Stimulated activated CD4-positive, alpha-beta T cell treated with anti-CD3 and anti-CD28 coated beads, TNF-alpha, amount 100 ng/mL, for 24 hours (primary cell): ENCODE measurements around the gene LRRC55.
"Not testable (repeated sequence)": the region's sequence is repeated elsewhere in the genome, so short reads cannot be mapped to it uniquely, and the experiment has no call there.

ENCODE experiments used
- DNase-seq, 3 experiments: peaks; one replicate each; pipeline ENCODE4 v3.0.0-alpha.2; 2020; ENCODE audit warnings: low read depth in 3 of 3

LRRC55 gene

GRCh38 chr11:57161351-57161750, 20.4 kb upstream of the LRRC55 start:
- DNase-seq: no peak

DNA sequence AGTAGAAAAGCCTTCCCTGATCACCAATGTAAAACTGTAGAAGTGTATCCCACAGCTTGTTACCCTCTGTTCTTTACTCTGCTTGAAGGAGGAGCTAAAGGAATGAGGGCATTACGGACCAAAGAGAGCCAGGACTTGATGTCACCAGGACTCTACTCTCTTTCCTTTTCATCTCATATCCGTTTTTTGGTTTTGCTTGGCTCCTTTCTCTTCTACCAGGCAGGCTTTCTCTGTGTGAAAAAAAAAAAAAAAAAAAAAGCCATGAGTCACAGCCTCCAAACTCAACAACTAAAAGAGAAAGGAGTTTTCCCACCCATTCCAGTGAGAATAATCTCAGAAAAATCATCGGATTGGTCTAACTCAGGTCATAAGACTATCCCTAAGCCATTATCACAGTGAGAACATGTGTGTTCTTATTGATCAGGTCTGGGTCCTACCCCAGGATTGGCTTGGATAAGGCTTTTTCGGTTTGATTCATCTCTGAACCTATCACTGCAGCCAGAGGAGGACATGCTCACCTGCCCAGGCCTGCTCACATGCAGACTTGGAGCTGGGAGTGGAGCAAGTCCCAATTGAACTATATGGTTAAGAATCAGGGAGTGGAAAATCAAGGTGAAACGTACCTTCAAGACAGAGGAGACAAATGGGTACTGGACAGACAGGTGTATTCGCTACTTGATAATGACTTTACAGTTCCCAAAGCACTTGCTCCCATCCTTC, 19.4 kb upstream of the LRRC55 start:
- DNase-seq: no peak

GRCh38 chr11:57163160-57163868, 18.4 kb upstream of the LRRC55 start:
- no peak for DNase-seq

GRCh38 chr11:57164317-57164716, 17.4 kb upstream of the LRRC55 start:
- no peak for DNase-seq

DNA sequence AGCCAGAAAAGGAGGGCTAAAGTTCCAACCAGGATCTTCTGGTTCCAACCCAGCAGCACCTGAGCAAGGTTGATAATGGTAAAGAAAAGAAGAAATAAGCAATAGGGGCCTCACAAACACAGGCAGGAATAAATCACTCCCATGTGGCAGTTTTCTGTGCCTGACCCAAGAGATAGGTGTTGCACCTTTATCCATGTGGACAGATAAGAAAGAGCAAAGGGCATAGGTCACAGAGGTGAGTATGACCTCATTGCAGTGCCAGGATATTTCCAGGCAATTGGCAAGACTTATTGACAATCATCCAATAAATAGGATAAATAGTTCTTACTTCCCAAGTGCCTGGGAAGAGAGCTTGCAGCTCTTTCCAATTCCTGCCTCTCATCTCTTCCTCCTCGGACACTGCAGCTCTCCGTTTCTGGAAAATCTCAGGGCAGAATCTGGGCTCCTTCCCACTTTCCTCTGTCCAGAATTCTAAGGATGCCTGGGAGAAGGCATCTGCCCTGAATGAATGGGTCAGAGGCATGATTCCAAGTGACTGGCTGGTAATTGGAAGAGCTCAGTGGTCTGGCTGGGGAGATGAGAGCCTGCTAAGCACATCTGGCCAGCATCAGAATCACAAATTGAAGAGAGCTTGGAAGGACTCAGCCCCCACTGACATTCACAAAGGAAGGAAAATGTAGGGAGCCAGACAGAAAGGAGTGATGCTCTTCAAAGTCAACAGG, 14.5 kb upstream of the LRRC55 start:
- DNase-seq: no peak

- not testable (repeated sequence) for DNase-seq
Measured at GRCh38 chr11:57169732-57170313, 11.9 kb upstream of the LRRC55 start.

DNA sequence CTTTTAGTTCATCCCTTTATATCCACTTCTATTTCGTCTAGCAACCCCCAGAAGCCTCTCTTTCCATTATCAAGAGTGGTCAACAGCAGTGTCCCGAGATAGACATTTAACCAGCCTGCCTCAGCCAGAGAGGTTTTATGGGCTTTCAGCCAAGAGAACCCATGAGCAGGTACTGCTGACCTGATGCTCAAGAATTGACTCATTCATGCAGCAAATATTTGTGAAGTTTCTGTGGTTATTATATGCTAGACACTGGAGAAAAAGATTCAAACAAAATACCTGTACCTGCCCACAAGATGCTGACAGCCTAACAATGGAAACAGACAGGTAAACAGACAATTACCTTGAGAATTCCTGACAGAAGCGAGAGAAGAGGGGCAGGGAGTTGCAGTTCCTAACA, 9.7 kb upstream of the LRRC55 start:
- DNase-seq: no peak

GRCh38 chr11:57174656-57175055, 7.1 kb upstream of the LRRC55 start:
- DNase-seq: no peak

DNA sequence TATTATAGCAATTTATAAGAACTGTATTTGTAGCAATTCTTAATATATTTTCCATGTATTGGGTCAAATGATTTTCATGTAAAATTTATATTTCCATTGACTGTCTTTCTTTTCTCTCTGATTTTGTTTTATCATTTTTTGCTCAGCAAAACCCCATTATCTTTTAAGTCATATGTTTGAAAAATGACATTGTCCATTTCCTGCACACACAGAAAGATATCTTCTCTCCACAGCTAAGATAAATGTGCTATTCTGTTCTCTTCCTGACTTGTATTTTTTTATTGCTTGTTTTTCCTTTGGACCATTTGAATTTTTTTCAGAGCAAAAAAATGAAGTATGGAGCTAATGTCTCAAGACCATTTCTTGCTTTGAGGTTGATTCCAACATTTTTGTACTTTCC, 6.3 kb upstream of the LRRC55 start:
- DNase-seq: no peak

DNA sequence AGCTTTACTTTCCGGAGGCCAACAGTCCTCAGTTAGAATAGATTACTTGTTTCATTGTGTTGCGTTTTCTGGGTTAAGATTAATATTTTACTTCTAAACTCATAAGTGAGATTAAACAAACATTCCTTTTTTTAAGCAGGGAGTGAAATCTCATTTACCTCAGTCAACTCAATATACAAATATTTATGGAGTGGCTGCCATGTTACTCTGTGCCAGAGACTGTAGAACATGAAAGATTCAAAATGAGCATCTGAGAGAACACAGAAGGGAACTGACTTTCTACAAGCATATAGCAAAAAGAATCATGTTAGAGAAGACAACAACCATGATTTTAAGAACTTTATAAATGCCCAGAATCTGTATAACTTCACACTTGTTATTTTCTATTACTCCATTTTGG, 3.4 kb upstream of the LRRC55 start:
- DNase-seq: no peak

DNA sequence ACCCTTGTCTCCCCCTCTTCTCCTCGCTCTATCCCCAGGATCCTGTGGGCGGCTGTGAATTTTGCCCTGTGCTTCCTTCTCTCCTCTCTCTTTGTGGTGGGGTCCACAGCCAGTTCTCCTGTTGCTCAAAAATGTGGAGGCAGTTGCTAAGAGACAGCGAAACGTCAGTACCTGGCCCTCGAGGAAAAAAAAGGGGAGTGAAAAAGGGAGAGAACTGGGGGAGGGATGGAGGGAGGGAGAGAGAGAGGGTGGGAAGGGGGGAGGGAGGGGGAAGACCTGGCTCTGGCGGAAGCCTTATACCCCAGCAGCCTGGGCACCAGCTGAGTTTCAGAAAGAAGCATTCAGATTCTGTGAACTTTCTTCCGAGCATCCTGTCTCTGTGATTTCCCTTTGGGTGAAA, 2.1 kb upstream of the LRRC55 start:
- no peak for DNase-seq

DNA sequence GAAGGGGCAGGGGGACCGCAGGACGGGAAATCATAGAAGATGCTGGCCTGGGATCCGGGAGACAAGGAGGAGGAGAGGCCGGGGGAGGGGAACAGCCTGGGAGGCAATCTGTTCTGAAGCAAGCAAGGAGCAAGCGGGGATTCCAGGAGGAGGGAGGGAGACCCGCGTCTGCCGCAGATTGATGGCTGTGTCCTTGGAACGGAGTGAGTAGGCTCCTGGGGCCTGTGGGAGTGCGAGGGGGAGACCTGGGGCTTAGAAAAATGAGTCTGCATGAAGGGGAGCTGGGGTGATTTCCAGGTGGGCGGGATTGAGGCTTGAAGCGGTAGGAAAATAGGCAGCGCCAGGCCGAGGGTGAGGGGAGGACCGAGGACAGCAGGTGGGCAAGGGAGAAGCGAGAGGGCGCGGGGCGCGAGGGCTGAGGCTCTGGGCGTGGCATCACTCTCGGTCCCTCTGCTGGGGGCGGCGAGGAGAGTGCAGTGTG, 1.6 kb upstream of the LRRC55 start:
- no peak for DNase-seq

DNA sequence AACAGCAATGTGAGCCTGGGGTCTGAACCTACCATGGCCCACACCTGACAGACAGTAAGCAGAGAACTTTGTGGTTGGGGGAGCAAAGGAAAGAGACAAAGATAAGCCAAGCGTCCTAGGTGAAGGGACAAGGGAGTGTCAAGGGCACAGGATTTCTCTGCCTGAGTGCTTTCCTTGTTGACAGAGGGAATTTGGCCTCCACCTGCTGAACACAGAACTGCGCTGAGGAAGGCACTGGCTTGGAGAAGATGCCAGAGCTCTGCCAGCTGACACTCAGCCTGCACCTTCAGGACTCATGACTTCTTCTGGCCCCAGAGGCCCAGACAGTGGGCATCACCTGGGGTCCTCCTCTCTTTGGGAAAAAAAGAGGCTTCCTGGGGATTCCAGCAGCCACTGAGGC, 789 bp upstream of the LRRC55 start:
- DNase-seq: no peak

GRCh38 chr11:57182896-57183295, 1.1 kb downstream of the LRRC55 start:
- no peak for DNase-seq

DNA sequence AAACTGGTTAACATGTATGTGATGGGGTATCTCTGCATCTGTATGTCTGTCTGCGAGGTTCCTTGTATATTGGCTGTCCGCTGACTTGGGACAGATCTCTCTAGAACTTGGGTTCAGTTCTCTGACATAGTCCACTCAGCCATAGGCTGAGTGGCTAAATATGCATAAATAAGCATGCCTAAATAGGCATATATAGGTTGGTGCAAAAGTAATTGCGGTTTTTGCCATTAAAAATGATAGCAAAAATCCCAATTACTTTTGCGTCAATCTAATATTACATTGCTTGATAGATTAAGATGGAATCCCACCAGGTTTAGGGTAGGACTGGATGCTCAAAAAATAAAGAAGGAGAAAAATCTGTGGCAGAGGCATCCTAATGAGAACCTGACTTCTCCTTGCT, 8.8 kb downstream of the LRRC55 start:
- no peak for DNase-seq

- no peak for DNase-seq
Measured at GRCh38 chr11:57191311-57192219, 9.8 kb downstream of the LRRC55 start.

GRCh38 chr11:57192316-57192715, 10.6 kb downstream of the LRRC55 start:
- DNase-seq: no peak

DNA sequence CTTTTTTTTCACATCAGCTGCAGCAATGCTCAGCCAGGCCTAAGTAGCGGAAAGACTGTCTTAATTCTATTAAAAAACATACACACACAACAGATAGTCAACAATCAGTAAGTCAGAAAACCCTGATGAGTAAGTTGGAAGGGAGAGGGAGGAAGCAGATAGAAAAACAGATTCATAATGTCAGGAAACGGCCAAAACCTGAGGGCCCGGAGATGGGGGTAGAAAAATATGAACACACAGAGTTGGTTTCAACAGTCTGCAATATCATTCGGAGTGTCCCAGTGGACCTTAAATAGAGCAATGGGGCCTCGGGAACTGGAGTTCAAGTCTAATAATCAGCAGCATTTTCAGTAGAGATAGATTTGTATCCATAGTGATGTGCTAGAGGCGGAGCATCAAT, 14.8 kb downstream of the LRRC55 start:
- no peak for DNase-seq

- no peak for DNase-seq
Measured at GRCh38 chr11:57197762-57198161, 16.0 kb downstream of the LRRC55 start.

- no peak for DNase-seq
Measured at GRCh38 chr11:57199330-57199729, 17.6 kb downstream of the LRRC55 start.

DNA sequence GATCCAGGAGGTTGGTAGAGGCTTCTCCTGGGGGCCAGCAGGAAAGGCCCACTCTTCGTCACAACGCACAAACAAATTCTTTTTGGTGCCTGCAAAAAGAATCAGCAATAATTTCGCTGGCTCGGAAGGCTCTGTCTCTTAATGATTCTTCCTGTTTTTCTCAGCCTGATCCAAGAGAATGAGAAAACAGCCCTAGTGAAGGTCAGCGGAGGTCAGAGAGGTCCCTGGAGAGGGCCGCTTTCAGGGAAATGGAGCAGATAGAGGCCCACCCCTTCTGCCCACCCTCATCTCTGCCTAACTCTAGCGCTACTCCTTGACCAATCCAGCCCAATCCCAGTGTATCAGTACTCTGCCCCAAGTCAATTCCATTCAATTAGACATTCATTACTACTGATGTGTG, 19.2 kb downstream of the LRRC55 start:
- no peak for DNase-seq
